ENCODE results near the gene TRPM5.

The TRPM5 gene

DNA sequence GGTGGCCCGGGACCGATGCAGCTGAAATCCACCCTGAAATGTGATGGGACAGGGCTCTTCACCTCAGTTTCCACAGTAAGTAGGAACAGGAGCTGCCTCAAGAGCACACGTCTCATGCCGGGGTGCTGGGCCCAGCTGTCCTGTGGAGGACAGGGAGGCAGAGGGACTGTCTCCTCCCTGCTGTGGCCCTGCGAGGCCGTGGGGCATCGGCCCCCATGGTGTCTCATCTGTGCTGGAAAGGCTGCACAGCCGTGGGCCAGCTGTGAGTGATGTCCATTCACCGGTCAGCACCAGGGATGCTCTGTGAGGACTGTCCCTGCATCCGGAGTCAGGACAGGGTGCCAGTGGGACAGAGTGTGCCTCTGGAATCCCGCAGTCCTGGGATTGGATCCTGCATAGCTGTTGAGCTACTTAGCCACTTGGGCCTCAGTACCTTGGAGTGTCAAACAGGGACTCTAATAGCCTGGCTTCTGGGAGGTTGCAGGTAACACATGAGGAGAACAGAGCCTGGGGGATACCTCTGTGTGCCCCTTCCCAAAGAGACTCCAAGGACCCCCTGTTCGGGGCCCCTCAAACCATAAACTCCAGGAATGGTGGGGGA, 16.5 kb downstream of the TRPM5 start:
- no peaks in the 10 kb centered on the region for H3K9me3 Mint-ChIP-seq
- H3K36me3 Mint-ChIP-seq (ENCODE audit: low read depth) = no peaks in the 10 kb centered on the region
- H3K27ac Mint-ChIP-seq = no peak overlapping the region
- H3K27me3 Mint-ChIP-seq (ENCODE audit: low read depth) = no peaks in the 10 kb centered on the region
- H3K4me1 Mint-ChIP-seq (ENCODE audit: low read depth) = no peaks in the 10 kb centered on the region
- H3K4me3 Mint-ChIP-seq = no peak overlapping the region

DNA sequence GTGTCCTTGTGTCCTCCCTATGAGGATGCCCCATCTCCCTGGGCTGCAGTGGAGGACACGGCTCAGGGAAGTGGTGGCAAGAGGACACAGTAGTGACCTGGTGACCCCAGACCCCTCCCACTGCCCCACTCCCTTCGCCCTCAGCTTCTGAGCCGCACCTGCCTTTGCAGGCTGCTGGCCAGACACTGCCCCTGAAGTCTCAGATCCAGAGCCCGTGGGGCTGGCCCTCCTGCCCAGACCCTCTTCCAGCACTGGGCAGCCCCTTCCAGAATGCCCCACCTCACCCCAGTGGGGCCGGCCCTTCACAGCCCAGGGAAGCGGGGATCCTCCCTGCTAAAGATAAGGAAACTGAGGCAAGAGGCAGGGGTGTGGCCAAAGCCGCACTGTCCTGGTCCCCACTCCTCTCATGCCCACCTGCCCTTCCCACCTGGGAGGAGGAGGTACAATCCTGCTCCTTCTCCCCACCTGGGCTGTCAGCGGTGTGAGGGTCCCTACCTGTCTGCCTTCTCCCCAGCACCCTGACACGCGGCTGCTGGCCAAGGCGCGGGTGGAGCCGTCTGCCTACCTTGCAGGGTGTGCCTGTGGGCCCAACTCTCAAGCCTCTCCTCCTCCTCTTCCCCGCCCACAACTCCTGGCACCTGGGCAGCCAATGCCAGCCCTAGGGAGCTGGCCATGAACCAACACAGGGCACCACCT, 17.3 kb downstream of the TRPM5 start:
- Mint-ChIP-seq H3K4me3 (no peak overlapping the region), H3K4me1 (ENCODE audit: low read depth) (no peaks in the 10 kb centered on the region), H3K36me3 (ENCODE audit: low read depth) (no peaks in the 10 kb centered on the region), H3K9me3 (no peaks in the 10 kb centered on the region), H3K27me3 (ENCODE audit: low read depth) (no peaks in the 10 kb centered on the region), H3K27ac (no peak overlapping the region)

DNA sequence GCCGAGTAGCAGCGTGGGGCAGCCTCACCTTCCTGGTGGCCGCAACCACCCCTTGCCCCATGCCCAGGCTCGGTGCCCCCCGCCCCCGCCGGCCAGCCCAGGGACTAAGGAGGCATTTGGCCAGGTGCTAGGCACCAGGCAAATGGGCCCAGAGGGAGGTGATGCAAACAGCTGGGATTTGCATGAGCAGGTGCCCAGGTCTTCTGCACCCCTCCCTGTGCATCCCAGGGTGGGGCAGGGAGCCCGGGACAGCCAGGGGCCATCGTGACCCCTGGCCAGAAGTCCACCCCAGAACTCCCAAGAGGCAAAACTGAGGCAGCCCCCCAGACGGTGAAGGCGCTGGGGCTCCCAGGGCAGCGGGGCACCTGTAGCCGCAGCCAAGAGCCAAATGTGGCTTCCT, 18.1 kb downstream of the TRPM5 start:
- H3K9me3 Mint-ChIP-seq = no peaks in the 10 kb centered on the region
- H3K27me3 Mint-ChIP-seq (ENCODE audit: low read depth) = no peaks in the 10 kb centered on the region
- H3K4me1 Mint-ChIP-seq (ENCODE audit: low read depth) = no peaks in the 10 kb centered on the region
- H3K36me3 Mint-ChIP-seq (ENCODE audit: low read depth) = no peaks in the 10 kb centered on the region
- H3K27ac Mint-ChIP-seq = no peak overlapping the region
- no peak overlapping the region for H3K4me3 Mint-ChIP-seq

DNA sequence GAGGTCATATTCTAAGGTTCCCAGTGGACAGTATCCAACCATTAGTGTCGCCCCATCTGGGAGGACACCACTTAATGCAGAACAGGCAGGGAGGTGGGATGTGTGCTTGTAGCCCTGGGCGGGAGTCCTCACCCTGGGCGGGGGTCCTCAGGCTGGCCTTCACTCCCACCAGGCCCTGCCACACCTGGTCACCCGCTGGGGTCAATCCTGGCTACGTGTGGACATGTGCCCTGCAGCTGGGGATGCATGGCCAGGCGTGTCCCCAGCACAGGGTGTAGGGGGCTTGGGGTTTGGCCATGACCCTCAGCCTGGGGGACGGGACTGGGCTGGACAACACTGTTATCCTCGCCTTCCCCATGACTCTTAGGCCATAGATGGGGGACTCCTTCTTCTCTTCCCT, 18.8 kb downstream of the TRPM5 start:
- Mint-ChIP-seq H3K4me1 (ENCODE audit: low read depth) (no peaks in the 10 kb centered on the region), H3K9me3 (no peaks in the 10 kb centered on the region), H3K27me3 (ENCODE audit: low read depth) (no peaks in the 10 kb centered on the region), H3K27ac (no peak overlapping the region), H3K4me3 (no peak overlapping the region), H3K36me3 (ENCODE audit: low read depth) (no peaks in the 10 kb centered on the region)

DNA sequence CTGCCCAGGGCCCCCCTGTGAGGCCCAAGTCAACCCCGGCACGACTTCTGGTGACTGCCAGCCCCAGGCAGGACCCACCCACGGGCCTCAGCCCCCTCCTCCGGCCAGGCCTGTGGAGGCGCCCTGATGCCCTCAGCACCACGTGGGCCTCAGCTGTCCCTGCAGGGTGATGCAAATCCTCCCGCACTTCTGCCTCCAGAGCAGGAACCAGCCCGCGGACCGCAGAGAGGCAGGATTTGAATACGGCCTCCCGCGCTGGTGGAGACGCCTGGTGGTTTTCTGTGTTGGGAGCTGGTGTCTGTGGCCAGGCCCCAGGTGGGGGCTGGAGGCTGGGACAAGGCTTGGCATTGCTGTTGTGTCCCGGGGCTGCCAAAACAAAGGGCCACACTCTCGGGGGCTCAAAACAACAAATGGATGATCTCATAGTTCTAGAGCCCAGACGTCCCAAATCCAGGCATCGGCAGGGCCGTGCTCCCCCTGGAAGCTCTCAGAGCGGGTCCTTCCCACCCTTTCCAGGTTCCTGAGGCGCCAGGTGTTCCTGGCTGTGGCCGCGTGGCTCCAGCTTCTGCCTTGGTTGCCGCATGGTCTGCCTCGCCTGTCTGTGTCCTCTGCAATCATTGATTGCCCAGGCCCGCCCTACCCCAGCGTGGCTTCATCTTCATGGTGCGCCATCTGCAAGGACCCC, 19.4 kb downstream of the TRPM5 start:
- Mint-ChIP-seq H3K36me3 (ENCODE audit: low read depth) (no peaks in the 10 kb centered on the region), H3K27me3 (ENCODE audit: low read depth) (no peaks in the 10 kb centered on the region), H3K4me1 (ENCODE audit: low read depth) (no peaks in the 10 kb centered on the region), H3K27ac (no peak overlapping the region), H3K4me3 (no peak overlapping the region), H3K9me3 (no peaks in the 10 kb centered on the region)

DNA sequence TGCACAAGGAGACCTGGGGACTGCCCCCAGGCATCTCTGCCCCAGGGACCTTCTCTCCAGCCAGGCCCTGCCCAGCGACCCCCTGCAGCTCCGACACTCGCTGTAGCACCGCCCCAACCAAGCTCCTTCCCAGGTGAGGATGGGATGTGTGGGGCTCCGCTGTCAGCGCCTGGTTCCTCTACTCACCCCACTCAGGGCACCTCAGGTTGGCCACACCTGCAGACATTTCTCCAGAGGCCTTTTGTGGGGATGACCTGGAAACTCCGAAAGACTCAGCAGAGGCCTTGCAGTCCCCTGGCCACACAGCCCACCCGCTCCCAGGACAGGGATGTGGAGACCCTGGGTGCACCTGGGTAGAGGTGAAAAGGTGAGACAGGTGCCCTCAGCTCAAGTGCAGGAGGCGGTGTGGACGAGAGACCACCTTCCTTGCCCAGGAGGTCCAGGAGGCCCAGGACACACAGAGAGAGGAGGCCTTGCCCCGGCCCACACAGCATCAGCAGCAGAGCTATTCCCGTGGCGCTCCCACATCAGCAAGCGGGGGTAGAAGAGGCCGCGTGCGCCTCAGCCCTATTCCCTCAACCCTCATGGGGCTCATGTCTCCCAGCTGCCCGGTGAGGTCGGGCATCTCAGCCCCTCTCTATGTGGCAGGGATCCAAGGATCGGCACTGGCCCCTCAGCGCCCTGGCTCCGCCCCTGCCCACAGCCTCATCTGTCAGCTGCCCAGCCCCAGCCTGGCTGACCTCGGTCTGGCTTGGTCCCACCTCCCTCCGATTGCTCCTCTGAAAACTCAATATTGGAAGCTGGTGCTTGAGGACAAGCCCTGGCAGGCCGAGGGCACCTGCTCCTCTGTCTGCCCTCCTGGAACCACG, 20.9 kb downstream of the TRPM5 start:
- Mint-ChIP-seq H3K27me3 (ENCODE audit: low read depth) (no peaks in the 10 kb centered on the region), H3K27ac (no peak overlapping the region), H3K9me3 (no peaks in the 10 kb centered on the region), H3K4me3 (no peak overlapping the region), H3K36me3 (ENCODE audit: low read depth) (no peaks in the 10 kb centered on the region), H3K4me1 (ENCODE audit: low read depth) (no peaks in the 10 kb centered on the region)

DNA sequence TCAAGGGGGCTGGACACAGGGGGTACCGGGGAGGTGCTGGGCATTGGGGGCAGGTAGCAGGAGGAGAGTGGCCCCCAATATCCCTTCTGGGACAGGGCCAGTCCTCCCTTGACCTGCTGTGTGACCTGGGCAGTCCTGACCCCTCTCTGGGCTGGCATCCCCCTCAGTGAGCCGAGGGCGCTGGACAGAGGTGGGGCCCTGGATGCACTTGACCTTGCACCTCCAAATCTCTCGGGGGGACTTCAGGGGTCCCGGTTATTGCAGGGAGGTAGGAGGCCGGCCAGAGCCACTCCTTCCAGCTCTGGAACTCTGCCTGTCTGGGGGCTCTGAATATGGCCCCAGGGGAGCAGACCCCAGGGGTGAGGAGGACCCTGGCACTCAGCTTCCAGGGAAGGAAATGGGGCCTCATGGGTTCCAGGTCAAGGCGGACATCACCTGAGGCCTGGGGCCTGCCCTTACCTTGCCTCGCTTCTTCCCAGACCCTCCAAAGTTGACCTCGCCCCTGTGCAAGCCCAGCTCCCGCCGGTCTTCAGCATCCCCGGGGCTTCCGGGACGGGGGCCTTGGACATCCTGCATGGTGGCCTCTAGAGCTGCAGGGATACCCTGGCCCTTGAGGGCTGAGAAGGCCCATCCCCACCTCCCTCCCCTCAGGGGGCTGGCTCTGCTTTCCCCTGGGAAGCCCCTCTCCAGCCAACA, 21.7 kb downstream of the TRPM5 start:
- no peaks in the 10 kb centered on the region for H3K9me3 Mint-ChIP-seq
- H3K36me3 Mint-ChIP-seq (ENCODE audit: low read depth) = no peaks in the 10 kb centered on the region
- H3K4me3 Mint-ChIP-seq = no peak overlapping the region
- no peaks in the 10 kb centered on the region for H3K27me3 Mint-ChIP-seq (ENCODE audit: low read depth)
- no peaks in the 10 kb centered on the region for H3K4me1 Mint-ChIP-seq (ENCODE audit: low read depth)
- no peak overlapping the region for H3K27ac Mint-ChIP-seq

DNA sequence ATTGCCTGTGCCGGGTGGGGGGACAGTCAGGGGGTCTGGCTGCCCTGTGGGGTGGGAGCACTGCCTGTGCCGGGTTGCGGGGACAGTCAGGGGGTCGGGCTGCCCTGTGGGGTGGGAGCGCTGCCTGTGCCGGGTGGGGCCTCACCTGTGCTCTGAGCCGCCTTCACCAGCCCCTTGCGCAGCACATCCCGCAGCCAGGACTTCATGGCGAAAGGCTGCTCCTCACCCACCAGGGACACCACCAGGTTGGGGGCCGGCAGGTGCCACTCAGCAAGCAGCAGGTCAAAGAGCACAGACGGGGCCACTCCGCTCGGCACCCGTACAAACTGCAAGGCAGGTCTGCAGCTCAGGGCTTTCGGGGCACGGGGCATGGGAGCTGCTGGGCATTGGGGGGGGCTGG, 22.3 kb downstream of the TRPM5 start:
- H3K27me3 Mint-ChIP-seq (ENCODE audit: low read depth) = no peaks in the 10 kb centered on the region
- H3K27ac Mint-ChIP-seq = no peak overlapping the region
- H3K4me1 Mint-ChIP-seq (ENCODE audit: low read depth) = no peaks in the 10 kb centered on the region
- no peaks in the 10 kb centered on the region for H3K9me3 Mint-ChIP-seq
- H3K36me3 Mint-ChIP-seq (ENCODE audit: low read depth) = no peaks in the 10 kb centered on the region
- H3K4me3 Mint-ChIP-seq = no peak overlapping the region

DNA sequence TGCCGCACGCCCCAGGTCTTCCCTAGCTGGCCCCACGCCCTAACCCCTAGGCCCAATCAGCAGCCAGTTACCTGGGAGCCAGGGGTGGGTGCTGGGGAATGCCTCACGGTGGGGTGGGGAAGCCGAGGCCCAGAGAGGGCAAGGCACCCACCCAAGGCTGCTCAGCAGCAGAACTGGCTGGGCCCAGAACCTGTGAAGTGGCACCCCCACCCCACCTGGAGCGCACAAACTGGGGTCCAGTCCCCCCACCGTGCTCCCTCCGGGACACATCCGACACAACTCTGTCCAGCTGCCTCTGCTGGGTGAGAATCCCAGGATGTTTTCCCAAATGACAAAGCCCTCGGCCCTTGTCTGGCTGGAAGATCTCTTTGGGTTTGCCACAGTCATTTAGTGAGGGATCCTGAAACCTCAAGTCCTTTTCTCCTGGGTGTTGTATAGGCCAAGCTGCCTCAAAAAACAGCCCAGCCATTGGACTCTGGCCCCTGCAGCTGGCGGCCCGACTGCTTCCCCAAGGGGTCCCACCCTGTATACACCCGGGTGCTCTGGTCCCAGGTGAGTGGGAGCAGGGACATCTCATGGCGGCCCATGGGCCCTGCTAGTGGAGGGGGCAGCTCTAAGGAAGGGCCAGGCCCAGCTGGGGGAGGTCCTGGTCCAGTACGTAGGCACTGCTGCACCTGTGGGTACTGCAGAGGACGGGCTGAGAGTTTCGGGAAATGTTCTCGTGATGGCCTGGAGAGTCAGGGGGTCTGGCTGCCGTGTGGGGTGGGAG, 22.9 kb downstream of the TRPM5 start:
- H3K4me3 Mint-ChIP-seq = no peak overlapping the region
- H3K27me3 Mint-ChIP-seq (ENCODE audit: low read depth) = no peaks in the 10 kb centered on the region
- H3K27ac Mint-ChIP-seq = no peak overlapping the region
- H3K4me1 Mint-ChIP-seq (ENCODE audit: low read depth) = no peaks in the 10 kb centered on the region
- no peaks in the 10 kb centered on the region for H3K36me3 Mint-ChIP-seq (ENCODE audit: low read depth)
- H3K9me3 Mint-ChIP-seq = no peaks in the 10 kb centered on the region

DNA sequence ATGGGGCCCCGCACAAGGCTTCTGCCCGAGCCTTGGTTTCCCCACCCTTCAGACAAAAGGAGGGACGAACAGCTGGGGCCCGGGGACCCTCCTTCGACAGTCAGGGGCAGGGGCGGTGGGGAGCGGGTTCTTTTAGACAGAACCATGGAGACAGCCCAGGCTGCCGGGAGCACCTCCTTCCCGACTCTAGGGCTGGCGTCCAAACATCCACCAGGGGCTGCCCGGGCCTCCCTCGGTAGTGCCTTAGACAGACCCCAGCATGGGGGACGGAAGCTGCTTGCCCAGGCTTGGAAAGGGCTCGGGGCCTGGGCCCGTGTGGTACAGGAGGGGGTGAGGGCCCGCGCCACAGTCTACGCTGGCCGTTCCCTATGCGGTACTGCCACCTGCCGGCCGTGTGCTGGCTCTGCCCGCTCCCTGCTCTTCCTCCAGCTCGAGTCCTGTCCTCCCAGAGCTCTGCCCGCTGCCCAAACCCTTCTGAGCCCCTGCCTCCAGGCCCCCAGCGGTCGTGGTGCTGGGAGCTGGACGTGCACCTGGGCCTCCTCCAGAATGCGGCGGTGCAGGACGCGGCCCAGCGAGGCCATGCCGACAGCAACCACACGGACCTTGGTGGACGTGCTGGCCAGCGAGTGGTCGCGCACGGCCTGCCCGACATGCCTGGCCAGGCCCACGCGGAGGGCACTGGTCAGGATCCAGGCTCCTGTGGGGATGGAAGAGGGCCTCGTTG, 23.6 kb downstream of the TRPM5 start:
- Mint-ChIP-seq H3K9me3 (no peaks in the 10 kb centered on the region), H3K27me3 (ENCODE audit: low read depth) (no peaks in the 10 kb centered on the region)

DNA sequence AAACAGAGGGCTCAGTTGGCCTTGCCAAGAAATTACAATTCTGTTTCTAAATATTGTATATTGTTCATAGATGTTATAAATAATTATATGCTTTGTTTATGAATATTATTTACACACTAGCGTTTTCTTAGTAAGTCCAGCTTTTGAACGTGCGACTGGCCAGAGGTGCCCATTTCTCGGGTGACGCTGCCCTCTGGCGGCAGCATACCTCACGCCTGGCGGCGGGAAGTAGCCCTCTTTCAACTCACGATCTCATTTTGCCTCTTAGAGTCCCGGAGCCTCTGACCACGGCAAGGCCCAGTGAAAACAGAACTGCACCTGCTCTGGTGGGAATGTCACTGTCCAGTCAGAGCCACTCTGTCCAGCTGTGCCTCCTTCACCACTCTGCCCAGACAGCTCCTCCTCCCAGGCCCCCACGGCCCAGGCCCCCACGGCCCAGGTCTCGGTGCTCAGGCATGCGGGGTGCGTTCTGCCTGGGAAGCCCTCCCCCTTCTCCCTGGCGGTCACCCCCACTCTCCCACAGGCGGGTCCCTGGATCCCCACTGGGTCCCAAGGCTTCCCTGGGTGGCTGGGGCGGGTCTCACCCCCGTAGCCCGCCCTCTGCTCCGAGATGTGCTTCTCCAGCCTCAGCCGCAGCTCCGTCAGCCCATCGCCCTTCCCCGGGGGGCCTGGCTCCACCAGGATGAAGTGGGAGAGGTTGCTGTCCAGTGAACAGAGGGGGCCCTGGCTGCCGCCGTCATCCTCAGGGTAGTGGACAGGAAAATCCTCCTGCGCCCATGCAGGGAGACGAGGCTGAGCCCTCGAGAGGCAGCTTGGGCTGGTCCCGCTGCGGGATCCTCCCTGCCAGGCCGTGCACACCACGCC, 24.4 kb downstream of the TRPM5 start:
- H3K4me3 Mint-ChIP-seq = no peak overlapping the region
- H3K36me3 Mint-ChIP-seq (ENCODE audit: low read depth) = no peaks in the 10 kb centered on the region
- no peaks in the 10 kb centered on the region for H3K27me3 Mint-ChIP-seq (ENCODE audit: low read depth)
- H3K27ac Mint-ChIP-seq = no peak overlapping the region
- H3K4me1 Mint-ChIP-seq (ENCODE audit: low read depth) = no peaks in the 10 kb centered on the region
- no peaks in the 10 kb centered on the region for H3K9me3 Mint-ChIP-seq

More for the DNA sequence above, 23.6 kb downstream of the TRPM5 start:
- Mint-ChIP-seq H3K36me3 (ENCODE audit: low read depth) (no peaks in the 10 kb centered on the region), H3K4me3 (no peak overlapping the region), H3K4me1 (ENCODE audit: low read depth) (no peaks in the 10 kb centered on the region), H3K27ac (no peak overlapping the region)

DNA sequence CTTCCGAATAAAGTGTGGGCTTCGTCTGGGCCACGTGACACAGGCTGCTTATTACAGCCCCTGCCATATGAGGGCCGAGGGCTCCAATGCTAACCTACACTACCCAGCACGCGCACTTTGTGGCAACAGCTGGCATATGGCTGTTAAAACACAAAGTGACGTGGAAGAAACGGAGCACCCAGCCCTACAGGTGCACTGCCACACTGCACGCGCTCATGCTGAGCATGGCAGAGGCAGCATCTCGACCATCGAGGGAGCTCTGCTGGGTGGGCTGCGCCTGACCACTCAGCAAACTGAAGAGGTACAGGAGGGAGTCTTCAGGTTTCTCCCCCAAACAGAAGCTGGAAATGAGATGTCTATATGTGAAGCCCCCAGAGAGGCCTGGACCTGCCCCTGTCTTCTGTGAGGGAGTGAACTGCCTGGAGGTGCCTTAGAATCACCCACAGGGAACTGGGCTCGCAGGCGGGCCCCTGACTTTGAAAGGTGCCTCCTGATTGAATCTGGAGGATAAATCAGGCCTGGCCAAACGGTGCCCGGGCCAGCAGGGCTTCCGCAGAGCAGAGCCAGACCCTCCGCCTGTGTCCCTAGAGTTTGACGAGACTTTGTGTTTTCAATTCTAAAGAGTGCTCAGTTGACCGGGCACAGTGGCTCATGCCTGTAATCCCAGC, 25.5 kb downstream of the TRPM5 start:
- no peaks in the 10 kb centered on the region for H3K9me3 Mint-ChIP-seq
- no peaks in the 10 kb centered on the region for H3K27me3 Mint-ChIP-seq (ENCODE audit: low read depth)
- no peaks in the 10 kb centered on the region for H3K36me3 Mint-ChIP-seq (ENCODE audit: low read depth)
- no peak overlapping the region for H3K27ac Mint-ChIP-seq
- H3K4me3 Mint-ChIP-seq = no peak overlapping the region
- no peaks in the 10 kb centered on the region for H3K4me1 Mint-ChIP-seq (ENCODE audit: low read depth)

Measured in T-helper 1 cell treated with Interleukin-12 subunit alpha and Interleukin-12 subunit beta and Interleukin-4 antibody, amounts not matched to agents 30 μg/mL and 1 μg/mL, for 36 hours (primary cell).